Activated T-helper 1 cell treated with anti-CD3 and anti-CD28 coated beads, Interleukin-2, amount 50 U/mL, for 16 hours (primary cell): ENCODE measurements around the gene KIRREL3.

Source experiments
- DNase-seq, 2 donors: peaks; one replicate each; pipeline ENCODE4 v3.0.0-alpha.2; 2020; ENCODE audit warnings: low read depth in 1 of 2, low spot score in 1 of 2

The KIRREL3 gene

DNA sequence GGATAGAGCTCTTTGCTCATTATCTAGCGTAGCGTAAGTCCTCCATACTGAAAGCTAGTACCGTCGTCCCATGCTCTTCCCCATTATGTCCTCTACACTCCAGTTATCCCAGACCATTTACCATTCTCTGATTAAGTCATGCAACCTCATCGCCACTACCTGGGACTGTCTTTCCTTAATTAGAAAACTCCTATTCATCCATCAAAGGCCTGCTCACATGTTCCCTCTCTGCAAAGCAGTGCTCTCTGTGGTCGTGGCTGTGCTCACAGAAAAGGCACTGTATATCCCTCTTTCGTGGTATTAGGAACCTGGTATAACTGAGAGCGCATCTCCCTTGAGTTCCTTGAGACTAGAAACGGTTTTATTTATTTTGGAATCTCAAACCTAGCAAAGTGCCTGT, 253.3 kb downstream of the KIRREL3 start:
- no peak for DNase-seq

DNA sequence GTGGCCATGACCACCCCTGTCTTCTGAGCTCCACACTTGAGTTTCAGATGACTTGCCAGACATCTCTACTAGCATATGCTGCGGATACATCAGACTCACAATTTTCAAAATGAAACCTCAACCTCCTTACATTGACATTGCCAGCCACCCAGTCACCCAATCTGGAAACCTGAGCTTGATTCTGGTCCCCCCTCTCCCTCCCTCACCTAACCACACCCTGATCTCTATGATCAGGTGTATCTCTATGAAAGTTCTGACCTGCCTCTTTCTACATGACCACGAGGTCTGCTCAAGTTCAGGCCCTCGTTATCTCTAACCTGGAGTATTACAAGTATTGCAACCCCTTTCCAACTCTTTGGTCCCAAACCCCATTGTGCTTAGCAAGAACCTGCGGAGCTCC, 254.1 kb downstream of the KIRREL3 start:
- DNase-seq, result no peak

DNA sequence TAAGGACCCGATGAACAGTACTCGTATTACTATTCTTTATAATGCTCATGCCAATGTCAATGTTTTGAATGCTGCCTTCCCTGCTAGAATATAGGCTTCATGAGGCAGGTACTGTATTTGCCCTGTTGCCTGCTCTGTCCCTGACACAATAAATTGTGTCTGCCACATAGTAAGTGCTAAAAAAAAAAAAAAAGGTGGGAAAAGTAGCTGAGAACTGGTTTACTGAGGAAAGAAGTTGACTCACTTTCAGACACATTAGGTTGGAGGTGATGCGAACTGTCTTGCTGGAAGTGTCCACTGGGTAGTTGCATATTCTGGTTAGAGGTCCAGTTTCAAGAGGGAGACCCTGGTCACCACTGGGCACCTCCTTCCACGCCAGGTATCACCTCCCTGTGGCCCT, 255.9 kb downstream of the KIRREL3 start:
- DNase-seq, result no peak

DNA sequence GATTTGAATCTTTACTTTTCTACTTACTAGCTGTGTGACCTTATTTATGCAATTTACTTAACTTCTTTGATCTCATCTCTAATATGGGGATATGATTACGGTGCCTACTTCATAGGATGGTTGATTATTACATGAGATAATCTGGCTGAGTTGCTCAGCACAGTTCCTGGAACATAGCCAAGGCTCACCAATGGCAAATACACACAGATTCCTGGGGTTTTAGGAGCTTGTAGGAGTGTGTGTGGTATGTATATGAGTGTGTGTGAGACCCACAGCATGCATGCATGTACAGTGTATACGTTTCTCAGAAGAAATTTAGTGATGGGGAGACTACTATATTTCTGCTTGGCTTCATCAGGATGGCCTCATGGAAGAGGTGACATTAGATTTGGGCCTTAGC, 256.9 kb downstream of the KIRREL3 start:
- no peak for DNase-seq

DNA sequence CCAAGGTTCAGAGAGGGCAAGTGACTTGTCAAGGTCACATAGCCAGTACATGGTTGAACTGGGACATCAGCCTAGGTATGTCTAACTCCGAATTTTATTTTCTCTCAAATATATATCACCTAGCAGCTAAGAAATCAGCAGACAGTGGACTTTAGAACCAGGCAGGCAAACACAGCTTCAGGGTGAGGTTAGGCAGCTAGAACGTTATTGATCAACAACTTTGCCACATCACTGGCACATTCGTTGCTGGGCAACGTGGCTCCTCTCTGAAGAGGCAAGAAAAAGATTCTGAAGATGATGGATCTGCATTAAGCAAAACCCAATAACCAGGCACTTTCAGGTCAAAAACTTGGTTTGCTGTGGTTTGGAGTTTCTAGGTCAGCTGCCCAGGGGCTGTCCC, 258.0 kb downstream of the KIRREL3 start:
- no peak for DNase-seq

DNA sequence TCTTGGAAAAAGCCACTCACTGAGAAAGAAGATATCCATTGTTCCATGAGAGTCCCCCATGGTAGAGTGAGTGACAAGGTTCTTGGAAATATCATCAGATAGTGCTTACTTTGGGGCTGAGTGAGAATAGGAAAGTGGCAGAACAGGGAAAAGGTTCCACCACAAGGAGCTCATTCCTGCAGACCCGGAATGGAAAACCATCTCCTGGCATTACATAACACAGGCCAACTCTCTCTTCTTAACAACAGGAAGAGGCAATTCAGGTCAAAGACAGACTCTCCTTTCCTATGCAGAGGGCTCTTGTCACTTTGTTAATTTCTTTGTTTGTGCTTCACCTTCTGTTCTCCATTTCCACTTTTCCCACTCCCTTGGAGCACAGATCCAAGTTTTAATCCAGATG, 259.7 kb downstream of the KIRREL3 start:
- no peak for DNase-seq

DNA sequence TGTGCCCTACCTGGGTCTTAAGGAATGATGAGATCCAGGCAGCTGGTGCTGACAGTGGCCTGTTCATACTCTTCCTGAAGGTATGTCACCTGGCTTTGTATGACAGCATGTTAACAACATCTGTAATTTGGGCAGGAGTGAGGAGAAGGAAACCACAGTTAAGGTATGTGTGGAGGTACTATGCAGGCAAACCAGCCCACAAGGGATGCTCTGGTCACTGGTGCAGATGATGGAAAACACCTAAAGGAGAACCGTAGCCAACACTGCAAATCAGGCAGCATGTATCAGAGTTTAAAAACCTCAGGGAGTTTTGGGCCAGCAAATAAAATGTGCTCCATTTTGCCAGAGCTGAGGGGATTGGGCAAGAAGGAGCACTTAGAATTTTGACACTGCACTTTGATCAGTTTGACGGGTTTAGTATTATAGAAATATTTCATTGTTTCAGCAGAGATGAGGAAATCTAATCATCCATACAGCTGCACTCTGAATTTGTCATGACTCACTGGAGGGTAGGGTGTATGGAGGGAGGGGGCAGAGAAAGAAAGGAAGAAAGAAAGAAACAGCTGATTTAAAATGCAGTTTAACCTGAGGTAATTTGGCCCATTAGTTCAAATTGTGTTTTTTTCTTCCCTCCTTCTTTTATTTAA, 260.9 kb downstream of the KIRREL3 start:
- DNase-seq, result no peak

DNA sequence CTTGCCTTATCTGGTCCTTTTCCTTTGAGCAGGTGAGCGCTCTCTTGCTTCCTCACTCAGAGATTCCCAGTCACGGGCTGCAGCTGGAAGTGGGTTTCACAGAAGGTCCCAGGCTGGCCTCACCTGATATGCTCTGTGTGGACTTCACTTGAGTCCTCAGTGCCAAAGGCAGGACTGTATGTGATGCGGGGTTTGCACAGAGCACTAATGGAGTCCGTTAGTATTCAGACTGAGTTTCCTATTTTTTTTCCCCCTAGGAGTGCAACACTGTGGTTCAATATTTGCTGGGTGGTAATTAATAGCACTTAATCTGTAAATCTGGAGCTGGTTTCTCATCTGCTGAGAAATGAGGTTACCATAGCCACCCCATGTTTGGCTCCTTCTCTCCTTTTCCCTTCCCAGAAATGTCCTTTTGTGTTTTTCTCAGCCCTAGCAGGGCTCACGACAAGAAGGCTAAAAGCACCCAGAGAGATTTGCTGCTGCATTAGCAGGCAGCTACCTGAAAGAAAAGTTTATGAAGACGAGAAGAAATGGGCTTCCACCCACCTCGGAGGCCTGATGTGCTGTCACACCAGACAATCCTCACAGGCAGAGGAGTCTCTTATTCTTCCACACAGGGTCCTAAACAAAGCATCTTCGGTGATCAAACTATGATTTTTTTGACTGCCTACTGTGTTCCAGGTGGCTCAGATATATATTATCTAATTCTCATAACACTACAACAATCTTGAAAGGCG, 262.1 kb downstream of the KIRREL3 start:
- no peak for DNase-seq

DNA sequence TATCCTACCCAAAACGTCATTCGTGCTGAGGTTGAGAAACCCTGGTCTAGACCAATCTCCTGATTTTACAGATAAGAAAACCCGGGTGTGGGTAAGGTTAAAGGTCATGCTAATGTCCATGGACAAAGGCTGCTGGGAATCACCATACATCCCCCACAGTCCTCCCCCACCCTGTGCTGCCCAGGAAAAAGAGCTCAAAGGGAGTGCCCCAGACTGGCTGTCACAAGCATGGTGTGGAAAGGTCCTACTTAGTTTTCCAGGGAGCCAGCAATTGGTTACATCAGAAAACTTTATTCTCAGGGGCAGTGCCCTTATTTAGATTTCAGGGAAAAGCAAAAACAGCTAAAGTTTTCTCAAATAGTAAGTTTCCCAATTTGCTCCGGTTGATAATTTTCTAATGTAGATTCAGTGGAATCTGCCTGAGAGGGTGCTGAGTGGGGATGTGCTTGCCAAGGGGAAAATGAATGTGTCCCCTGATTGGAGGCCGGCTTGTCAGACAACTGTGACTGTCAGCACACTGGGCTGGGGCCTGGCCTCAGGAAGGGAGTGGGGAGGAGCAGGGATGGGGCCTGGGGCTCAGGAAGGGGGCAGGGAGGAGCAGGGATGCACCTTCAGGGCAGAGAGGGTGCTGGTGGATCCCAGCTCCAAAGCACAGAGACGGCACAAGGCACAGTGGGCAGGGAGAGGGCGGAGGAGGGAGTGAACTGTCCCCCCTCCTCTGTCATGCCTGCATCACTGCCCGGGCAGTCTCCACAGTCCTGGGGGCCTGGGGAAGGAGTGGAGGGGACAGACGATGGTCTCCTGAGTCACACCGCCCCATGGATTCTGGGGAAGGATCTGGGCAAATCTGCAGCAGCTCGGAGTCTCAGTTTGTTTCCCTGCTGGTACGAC, 263.6 kb downstream of the KIRREL3 start:
- DNase-seq, result no peak

DNA sequence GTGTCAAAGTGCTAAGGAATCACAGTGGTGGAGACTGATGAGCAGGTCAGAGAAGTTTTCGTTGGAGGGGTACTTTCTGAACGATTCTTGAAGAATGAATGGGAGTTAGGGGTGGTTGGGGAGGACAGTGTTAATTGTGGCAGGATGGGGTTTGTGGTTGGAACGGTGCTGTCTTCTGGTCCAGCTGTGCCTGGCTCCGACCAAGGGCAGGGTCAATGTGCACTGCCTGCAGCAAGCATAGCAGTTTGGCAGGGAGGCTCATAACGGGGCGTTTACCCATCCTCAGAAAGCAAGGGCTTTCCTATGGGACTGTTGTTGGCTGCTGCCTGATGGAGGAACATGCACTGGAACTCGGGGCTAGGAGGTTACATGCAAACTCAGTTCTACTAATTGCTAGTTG, 265.8 kb downstream of the KIRREL3 start:
- DNase-seq, result no peak

DNA sequence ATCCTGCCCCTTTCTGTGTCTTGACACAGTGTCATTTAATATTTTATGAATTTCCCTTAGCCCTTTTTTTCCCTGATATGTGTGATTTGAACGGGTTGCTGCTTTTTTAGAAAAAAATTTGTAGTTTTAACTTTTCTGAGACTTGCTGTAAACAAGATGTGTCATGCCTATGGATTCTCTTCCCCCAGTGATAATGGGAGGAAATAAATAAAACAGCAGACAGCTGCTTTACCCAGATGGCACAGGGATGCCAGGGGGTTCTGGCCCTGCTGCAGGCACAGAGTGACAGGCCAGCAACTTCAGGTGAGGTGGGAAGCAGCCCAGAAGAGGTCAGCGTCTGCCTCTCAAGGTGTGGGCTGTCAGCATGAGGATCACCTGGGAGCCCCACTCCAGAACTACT, 266.9 kb downstream of the KIRREL3 start:
- DNase-seq, result no peak

DNA sequence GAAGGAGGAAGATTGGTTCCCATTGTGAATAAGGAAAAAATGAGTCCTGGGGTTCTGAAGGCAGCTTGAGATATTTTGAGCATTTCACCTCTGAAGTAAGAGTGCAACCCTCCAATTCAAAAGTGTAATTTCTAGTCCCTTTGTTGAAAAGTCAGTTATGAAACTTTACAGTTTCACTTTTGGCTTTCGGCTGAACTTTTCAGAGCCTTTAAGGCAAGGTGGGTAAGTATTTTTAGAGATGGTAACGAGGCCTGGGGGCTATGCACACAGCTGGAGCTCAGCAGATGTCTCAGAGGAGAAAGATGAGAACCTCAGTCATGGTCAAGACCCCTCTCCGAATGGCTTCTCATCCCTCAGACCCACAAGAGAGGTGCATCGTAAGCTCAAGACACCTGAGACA, 267.6 kb downstream of the KIRREL3 start:
- no peak for DNase-seq

DNA sequence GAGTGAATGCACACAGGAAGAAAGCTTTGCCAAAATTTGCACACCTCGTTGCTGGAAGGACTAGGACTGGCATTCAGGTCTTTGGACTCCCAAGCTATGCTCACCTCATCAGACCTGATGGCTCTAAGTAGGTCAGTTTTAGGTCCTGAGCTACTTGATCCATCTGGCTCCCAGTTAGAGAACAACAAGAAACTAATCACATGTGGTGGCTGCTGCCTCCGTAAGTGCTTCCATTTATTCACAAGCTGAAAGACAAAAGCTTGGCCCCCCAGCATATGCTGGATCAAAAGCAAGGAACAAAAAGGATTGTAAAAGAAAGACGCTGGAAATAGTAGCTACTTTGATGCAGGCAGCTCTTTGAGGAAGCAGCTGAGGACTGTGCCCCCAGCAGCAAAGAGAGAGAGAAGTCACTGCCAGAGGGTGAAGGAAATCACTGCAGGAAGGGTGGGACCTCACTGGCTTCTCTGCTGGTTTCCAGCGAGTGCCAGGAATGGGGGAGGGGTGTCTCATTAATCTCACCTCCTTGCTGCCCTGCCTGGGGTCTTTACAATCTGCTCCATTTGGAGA, 268.9 kb downstream of the KIRREL3 start:
- DNase-seq, result no peak

DNA sequence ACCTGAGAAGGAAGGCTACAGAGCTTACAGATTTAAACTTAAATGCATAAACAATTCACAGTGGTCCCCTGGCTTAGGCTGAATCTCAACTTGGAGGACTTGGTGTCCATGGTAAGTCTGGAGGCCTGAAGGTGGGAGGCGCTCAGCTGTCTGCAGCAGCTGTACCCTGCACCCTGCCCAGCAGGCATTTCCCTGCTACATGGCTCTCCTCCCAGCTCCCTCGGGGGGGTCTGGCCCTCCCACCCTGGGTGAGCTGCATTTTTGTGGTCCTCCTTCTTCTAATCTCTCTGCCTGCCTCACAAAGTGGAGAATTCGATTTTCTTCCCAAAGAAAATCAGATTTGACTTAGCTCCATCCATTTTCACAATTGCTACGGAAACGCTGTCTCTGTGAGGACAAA, 273.2 kb downstream of the KIRREL3 start:
- DNase-seq, result no peak

DNA sequence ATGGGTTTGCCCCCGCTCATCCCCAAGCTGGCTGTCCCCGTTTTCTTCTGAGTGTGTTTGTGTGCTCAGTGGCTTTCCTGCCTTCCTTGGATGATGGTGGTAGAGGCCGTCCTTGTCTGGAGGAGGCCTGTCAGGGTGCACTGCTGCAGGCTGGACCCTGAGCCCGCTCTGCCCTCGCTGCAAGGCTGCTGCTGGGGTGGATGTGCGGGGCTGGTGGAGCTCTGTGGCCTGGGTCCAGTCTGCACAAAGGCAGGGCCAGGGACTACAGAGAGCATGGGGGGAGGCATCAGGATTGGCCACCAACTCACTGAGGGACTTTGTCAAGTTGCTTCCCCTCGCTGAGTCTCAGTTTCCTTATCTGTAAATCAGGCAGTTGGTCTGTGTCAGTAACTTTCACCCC, 275.0 kb downstream of the KIRREL3 start:
- no peak for DNase-seq

DNA sequence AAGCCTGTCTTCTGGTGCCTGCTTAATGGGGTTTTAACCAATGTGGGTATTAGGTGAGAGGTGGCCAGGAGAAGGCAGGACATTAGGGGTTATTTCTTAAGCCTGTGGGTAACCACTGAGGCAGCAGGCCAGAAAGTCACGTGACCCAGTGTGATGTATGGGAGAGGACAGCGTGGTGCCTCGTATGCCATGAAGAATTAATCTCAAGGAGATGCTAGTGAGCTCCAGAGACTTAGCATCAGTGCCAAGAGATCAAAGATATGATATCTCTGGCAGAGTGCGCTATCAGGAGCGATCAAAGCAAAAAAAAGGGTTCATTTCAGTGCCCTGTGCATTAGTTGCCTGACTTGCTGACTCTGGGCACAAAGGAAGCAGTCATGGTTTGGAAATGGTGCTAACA, 275.5 kb downstream of the KIRREL3 start:
- DNase-seq, result no peak

DNA sequence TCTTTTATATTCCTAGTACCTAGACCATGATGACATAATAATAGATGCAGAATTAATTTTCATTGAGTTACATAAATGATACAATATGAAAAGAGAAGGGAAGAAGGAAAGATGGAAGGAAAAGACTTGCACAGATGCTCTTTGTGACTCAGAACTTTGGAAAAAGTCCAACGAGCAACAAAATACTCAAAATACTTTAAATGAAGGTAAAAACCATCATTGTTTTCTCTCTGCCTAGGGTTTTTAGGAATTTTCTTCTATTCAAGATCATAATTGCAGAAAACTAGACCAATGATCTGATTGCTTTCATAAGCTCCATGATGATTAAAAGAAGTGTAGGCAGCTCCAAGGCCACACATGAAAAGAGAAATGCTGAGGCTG, 276.9 kb downstream of the KIRREL3 start:
- no peak for DNase-seq

DNA sequence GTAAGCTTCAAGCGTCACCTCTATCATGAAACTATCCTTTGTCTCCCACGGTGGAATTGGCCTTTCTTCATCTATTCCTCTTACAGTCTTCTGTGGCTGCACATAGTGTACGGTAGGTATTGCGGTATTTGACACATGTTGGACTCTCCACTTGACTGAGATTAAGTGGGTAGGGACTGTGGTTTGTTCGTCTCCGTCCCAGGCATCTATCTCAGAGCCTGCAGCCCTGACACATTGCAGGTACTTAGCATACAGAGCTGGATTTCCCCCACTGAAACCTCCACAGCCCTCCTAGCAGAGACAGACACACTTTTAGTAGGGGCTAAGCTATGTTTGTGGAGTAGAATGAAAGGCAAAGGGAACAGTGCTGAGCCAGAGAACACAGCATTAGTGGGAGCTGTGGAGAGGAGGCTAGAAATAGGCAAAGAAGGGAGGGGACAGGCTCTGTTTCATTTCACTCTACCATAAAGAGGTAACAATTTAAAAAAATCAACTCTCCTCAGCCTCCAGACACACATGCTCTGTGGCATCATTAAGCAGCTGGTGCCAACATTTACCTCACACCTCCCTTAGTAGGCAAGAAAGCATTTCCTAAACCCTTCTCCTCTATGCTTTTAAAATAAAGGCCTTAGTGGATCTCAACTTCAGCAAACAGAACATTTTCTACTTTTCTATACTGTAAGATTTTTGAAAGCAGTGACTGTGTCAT, 277.5 kb downstream of the KIRREL3 start:
- DNase-seq, result no peak

DNA sequence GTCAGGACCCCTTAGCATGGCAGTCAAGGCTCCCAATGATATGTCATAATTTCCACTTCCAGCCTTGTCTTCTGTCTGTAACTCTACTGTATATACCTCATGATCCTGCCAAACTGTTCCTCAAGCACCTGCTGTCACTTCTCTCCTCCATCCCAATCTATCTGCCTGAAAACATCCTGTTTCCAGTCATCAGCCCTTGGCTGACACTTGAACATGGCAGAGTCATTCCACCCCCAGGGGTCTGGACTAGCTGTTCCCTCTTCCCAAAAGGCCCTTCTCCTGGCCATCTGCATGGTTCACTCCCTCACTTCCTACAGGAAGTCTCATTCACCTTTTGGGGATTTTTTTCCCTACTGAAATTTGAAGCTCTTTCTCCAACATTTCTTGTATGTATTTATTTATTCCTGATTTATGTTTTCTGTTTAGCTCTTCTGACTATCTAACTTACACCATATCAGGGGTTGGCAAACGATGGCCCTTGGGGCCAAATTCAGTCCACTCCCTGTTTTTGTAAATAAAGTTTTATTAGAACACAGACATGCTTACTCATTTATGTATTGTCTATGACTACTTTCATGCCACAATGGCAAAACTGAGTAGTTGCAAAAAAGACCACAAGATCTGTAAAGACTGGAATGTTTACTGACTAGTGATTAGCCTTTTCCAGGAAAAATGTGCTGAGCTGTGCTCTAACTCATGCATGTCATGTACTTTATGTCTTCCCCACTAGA, 278.4 kb downstream of the KIRREL3 start:
- no peak for DNase-seq

DNA sequence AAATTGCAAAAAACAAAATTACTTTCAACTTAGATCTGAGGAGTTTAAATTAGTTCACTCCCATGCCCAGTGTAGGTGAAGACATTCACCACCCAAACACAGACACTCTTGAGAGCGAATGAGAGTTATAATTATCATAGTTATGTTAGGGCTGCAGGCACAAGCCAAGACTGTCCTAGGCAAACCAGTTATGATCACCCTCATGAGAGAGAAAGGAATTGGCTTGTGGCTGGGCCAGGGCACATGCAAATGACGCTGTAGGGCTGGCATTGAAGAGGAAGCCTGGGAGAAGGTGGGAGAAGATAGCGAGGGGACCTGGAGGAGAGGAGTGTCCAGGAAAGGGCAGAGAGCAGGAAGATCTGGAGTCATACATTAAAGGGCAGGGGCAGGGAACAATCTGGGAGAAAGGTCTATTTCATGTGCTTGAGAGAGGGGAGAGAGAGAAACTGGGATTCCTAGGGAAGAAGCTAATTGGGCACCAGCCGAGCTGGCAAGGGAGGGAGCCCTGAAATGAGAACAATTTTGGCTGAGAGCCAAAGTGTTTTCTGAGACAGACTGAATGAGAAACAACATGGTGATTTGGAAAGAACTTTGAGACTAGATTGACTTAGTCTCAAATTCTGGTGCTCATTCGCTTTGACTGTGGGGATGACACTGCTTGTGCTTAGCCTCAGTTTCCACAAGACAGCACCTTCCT, 279.9 kb downstream of the KIRREL3 start:
- DNase-seq, result no peak
